GM21360 (cell line): ENCODE measurements around the gene WSCD1.

ENCODE experiments used
- ATAC-seq: cut with Tn5 transposase; IDR thresholded peaks from one replicate; pipeline ENCODE4 v1.9.1; 2021; ENCODE audit warnings: mild to moderate bottlenecking, moderate library complexity; ENCODE audit not compliant: unreplicated experiment

Gene WSCD1

DNA sequence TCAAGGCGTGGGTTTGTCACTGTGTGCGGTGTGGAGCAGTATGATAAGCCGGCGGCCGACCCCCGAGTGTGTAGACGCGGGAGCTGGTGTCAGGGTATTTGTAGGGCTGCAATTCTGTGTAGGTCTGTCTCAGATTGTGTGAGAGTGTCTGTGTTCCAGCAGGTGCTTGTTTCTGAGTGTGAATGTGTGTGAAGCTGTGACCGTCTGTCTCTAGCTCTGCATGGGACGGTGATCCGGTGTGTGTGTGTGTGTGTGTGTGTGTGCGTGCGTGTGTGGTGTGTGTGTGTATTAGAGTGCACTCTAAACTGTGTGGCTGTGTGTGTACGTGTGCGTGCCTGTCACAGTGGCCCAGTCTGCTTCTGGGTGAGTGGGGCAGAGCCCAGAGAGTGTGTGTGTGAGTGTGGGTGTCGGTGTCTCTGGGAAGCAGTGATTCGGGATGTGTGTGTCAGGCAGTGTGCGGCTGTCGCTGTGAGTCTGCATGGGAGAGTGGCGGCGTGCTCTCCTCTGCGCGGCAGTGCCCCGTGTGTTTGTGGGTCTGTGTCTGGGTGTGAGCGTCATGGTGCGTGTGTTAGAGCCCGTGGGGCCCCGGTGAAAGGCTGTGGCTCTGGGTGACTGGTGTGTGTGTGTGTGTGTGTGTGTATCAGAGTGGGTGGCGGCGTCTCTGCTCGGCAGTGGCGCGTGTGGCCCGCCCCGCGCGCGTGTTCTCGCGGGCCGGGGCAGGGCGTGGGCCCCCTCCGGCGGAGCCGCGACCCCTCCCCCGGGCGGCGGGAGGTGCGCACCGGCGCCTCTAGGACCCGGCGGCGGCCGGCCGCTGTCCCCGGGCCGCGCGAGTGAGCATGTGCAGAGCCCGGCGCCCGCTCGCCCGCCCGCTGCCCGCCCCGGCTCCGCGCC lies at the start of gene WSCD1:
Gene WSCD1, plus strand, starts transcription at position 841 of the 891 bp plus-strand sequence. CDS start 10,280 bp downstream, outside the sequence.
- no peak for ATAC-seq

DNA sequence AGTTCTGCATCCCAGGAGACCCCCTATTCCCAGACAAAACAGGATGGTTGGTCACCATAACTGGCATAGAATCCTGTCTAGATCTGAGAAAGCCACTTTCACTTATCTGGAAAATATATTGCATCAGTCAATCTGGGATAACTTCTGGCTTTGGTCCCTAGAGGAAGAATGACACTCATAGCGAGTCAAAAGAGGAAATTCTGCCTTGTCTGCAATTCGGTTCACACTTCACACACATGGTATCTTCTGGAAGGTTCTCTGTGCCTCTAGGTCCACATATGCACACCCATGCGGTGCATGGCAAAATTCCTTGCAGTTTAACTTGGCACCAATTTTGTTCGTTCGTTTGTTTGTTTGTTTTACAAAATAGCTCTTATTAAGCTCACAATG lies 49.2 kb upstream of the WSCD1 start:
- ATAC-seq = no peak

DNA sequence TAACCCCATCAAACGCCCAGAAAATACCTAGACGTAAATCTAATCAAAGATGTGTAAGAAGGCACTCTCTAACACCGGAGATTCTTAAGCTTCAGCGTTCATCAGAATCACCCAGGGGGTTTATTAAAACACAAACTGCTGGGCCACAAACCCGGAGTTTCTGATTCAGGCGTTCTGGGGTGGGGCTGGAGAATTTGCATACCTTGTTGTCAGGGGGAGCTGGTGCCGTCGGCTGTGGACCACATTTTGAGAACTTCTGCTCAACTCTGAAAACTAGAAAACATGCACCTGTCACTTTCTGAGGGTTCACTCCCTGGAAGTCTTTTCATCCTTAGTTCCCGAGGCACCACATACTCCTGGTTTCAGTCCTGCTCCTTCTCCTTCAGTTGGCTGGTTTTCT lies 48.6 kb upstream of the WSCD1 start:
- no peak for ATAC-seq

DNA sequence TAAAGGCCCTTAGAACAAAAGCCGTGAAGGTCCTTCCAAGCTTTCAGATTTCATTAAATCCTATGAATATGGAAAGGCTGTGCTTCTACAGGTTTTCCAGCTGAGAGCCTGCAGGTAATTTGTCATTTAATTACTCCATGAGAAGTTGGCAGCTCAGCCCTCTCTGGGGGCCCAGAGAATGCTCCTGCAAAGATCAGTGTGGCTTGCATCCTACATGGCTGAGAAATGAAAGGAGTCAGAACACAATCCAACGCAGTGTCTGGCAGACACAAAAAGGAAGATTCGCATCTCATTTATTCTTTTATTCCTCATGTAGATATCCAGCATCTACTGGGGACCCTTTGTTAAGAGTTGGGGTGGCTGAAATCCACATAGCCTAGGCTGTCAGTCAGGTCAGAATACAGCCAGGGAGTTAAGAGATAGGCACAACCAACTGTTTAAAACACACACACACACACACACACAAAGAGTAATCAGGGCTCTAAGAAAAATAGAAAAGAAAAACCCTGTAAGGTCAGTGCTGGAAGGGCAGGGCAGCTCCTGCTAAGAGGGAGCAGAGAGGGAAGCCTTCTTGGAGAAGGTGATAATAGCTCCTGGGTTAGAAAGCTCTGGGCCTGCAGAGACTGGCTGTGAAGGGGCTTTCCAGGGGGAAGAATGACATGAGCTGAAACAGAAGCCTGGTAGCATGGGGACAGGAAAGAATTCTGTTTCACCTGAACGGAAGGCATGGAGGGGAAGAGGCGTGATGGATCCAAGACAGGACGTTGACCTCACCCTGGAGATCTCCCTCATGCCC lies 46.9 kb upstream of the WSCD1 start:
- no peak for ATAC-seq

DNA sequence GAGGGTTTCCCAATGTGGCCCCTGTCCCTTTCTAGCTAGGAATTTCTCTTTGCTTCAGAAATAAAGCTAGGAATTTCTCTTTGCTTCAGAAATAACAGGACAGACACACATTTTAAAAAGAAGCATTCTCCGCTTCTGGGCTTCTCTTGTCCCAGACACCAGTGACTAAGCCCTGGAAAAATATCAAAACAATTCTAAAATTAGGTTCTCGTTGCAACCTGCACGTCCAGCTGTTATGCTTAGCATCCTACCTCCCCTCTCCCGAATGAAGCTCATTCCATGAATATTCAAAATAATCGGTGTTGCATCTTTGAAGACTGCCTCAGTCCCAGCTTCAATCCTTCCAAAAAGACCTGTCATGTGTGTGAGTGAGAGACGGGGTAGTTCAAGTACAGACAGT lies 45.6 kb upstream of the WSCD1 start:
- ATAC-seq = no peak

DNA sequence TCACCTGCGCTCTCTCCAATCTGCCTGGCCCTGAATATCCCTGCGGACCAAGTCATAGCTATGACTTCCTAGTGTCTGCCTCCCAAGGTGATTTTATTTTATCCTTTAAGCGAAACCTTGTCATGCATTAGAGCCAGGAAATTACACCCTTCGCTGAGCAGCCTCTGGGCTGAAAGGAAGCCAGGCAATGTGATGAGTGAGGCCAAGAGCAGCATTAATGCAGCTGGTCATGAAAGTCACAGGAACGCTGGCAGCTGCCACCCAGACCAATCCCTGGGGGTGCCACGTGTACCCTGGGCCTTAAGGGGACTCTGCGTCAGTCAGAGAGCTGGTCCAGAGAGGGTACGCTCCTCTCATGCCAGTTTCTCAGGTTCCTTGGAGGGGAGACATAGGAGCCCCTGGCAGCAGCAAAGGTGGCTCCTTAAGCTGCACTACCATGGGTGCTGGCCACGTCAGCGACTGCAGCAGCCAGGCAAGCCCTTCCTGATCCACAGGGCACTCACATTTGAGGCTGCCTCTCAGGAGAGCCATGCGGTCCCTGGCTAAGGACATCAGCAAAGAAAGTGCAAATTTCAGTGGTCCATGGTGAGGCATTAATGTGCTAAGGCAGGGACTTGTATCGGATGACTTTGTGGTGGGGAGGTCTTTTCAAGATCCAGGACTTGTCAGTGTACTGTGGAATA lies 42.7 kb upstream of the WSCD1 start:
- no peak for ATAC-seq

DNA sequence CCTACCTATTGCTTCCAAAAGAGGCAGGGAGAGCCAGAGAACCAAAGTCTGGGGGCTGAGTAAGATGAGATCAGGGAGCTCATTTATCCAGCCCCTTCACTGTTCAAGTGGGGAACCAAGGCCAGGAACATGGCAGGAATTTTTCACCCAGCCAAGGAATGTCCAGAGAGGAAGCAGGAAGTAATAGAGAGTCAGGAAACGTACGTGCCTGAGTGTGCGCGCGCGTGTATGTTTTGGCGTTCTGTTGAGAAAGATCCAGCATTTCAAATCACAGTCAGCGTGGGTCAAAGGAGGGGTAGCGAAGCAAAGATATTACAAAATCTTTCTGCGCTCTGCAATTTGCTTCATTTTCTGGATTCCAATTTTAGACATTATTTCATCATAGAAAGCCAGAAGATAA lies 41.9 kb upstream of the WSCD1 start:
- ATAC-seq = no peak

DNA sequence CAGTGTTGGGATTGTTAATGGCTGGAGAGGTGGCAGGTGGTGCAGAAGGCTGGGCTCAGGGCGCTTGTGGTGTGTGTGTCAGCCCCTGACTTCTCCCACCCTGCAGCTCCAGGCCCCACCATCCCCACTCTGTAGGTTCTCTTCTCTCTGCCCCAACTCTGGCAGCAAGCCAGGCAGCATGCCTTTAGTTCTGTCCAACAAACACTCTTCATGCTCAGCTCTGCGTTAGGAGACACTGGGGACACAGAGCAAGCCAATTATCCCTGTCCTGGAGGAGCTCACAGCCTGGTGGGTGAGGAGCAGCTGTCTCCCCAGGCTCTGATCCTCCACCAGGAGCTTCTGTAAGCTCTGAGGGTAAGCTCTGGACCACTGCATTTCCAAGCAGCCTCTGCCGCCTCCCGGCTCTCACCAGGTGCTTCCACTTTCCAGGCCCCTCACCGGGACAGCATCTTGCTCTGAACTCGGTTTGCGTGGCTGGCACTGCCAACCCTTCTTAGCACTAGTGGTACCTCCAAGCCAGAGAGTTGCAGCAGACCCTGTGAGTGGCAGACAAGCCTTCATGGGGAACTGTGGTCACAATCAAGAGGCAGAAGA lies 34.3 kb upstream of the WSCD1 start:
- no peak for ATAC-seq

DNA sequence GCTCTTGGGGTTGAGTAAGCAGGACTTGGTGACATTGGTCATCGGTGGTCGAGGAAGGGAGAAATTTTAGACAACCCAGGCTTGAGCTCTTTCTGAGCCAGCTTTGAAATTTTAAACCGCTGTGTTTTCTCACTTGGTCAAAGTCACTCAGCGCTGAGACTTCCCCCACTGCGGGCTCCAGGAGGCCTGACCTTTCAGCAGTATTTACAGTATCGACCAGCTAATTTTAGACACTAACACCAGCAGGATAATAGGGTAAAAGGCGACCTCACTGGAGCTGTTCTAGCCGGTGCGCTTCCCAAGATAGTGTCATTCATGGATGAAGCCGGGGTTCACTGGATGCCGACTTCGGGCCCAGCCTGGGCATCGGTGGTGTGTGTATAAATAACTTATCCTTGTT lies 29.7 kb upstream of the WSCD1 start:
- ATAC-seq = no peak

DNA sequence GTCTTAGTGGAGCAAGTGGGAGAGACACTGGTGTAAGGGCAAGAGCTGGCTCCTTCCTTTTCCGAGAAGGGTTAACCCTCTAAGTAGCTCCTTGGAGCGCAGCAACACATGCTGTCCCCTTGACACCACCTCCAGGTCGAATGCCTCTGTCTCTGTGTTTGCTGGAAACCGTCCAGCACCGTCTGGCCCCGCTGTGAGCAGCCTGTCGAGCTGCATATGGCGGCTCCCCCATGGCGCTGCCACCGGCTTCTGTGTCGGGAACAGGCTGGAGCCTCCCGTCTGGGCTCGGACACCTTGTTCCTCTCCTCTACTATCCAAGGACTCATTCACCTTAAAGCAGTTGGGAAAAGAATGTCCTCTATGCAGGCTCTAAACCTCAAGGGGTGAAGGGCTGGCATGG lies 28.9 kb upstream of the WSCD1 start:
- no peak for ATAC-seq

DNA sequence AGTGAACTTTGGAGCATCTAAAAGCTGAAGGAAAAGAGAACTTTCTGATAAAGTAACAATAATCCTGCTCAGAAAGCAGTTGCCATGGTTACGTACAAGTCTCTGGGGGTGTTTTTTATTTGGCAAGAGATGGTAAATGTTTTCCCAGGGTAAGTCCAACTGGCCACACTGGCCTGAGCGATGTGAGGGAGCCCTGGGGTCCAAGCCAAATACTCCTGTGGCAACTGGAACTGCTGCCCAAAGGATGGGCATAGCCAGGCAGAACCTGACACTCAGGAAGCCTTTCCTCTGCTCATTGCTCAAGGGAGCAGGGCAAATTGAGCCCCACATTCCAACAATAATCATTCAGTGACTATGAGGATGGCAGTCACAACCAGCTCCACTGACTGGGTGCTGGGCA lies 26.8 kb upstream of the WSCD1 start:
- ATAC-seq = no peak

DNA sequence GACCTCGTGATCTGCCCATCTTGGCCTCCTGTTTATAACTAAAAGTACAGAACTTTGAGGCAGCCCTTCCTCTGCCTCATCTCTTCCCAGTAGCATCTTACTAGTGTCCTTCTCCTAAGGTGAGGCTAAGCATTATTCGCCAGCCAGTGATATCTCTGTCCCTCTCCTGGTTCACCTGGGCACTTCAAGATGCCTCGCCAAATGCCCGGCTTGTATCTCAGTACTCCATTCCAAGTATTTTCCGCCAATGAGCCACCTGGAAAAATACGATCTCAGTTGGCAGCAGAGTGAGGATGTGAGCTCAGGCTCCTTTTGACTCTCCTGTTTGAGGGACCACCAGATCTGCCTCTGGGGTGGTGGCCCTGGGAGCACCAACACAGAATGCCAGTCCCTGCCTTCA lies 25.9 kb upstream of the WSCD1 start:
- ATAC-seq = no peak

DNA sequence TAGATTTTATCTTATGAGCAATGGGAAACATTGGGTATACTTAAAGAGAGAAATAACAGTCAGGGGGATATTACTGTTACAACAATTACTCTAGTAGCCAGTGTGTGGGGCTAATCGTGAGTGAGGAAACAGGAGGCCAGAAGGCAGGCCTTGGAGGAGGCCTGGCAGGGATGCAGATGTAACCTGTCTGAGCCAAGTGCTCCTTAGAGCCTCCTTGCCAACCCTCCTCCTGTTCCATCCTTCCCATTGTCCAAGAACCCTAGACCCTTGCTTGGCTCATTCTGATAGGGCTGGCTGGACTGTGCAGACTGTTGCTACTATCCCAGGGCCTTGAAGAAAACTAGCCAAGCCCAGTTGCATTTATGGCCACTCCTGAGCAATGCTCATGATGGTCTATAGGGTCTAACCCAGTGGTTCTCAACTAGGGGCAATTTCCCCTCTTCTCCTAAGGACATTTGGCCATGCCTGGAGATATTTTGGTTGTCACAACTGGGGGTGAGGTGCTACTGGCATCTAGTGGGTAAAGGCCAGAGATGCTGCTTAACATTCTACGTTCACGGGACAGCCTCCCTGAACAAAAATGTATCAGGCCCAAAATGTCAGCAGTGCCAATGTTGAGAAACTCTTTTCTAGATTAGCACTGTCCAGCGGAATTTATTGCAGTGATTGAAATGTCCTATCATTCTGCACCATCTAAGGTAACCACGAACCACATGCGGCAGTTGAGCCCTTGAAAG lies 24.4 kb upstream of the WSCD1 start:
- ATAC-seq = no peak

DNA sequence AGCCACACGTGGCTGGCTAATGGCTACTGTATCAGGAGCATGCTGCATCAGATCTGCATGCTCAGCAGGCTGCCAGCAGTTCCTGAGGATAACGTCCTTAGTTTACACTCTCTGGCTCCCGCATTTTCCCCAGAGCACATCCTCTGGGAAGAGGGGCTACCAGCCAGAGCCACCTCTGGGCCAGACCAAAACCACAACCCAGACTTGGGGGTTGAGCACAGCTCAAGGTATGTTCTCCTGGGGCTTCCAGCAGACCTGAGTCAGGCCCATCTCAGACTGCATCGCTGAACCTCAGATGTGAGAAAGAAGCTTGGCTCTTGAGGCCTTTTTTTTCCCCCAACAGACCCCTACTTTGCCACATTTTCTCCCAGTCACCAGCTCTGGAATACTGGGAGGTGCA lies 23.7 kb upstream of the WSCD1 start:
- no peak for ATAC-seq

DNA sequence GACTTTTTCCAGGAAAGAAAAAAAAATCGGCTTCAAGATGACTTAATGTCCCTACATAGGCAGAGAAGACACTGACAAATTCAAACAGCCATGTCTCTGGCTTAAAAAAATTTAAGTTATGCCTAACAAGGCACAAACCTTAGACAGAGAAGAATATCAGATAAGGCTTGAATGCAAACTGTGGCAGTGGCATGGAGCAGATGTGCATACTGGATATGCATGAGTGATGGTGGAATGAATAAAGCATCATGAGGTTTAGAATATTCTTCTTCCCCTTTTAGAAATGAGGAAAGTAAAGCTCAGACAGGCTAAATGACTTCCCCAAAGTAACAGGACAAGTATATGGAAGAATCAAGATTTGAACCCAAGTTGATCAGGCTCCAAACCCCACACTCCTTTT lies 23.2 kb upstream of the WSCD1 start:
- ATAC-seq = no peak

DNA sequence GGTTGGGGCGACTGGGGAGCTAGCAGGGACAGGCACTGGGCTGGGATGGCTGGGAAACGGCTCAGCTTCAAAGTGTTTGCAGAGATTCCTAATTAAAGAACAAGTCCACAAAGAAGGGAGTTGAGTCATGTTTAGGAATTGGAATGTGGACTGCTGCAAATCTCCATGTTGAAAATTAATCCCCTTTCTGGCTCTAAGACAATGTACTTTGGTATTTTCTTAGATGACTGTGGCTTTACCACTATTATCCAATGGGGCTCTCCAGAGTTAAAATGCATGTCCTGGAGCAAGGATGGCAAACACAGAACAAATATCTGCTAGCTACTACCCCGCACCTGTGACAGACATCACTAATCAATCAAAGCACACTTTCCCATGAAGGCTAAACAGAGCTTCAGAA lies 22.2 kb upstream of the WSCD1 start:
- no peak for ATAC-seq

DNA sequence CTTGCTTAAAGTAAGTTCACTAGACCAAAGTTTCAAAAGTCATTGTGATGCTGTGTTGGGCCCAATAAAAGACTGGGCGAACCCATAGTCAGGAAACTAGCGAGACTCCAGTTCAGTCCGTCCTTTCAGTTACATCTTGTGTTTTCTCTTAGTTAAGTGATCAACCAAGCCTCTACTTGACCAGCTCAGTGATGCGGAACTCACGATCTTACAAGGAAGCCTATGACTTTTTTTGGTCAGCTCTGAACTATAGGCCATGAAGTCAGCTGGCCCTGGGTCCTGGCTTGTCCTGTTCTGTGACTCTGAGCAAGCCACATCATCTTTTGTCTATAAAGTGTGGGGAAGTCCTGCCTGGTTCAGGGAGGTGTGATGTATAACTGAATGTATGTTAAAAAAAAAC lies 21.7 kb upstream of the WSCD1 start:
- no peak for ATAC-seq

DNA sequence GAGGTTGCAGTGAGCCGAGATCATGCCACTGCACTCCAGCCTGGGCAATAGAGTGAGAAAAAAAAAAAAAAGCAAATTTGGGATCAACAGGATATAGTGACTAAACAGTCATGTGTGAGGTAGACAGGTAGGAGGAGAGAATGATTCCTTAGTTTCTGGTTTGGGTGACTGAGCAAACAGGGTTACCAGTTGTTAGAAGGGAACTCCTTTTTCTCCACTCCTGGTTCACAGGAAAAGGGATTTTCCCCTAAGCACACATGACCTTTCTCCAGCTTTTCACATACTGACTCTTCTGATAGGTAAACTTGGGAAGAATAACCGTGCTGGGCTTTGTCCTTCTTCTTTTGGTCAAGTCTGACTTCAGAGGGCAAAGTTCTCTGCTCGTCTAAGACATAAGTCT lies 17.3 kb upstream of the WSCD1 start:
- no peak for ATAC-seq

DNA sequence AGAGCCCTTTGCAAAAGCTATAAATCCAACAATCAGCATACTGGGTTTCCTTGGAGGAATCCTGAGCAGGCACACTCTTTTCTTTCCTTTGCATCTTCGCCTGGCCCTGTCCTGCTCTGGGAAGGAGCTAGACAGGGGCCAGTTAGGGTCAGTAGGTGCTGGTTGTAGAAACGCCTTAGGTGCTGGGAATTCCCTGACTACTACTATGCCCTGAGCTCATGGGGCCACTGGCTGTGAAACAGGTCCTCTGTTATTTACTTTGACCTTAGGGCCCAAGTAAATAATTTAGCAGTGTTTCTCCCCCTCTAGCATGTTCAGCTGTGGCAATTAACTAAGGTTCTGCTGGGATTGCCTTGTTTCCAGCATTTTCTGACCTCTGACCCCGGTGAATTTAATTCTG lies 15.8 kb upstream of the WSCD1 start:
- ATAC-seq = no peak

DNA sequence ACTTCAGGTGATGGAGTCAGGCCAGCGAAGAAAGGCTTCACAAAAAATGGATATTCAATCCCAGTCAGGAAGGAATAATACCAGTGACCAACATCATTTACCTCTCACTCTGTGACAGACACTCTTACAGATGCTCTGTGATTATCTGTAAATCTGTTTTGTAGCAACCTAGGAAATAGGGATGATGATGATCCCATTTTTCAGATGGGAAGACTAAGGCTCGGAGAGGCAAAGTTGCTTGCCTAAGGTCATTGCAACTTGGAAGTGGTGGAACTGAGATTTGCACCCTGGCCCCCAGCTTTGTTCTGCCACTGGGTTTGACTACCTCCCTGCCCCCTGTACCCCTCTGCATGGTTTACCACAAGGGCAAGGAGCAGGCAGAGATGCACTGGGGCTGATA lies 14.1 kb upstream of the WSCD1 start:
- no peak for ATAC-seq

DNA sequence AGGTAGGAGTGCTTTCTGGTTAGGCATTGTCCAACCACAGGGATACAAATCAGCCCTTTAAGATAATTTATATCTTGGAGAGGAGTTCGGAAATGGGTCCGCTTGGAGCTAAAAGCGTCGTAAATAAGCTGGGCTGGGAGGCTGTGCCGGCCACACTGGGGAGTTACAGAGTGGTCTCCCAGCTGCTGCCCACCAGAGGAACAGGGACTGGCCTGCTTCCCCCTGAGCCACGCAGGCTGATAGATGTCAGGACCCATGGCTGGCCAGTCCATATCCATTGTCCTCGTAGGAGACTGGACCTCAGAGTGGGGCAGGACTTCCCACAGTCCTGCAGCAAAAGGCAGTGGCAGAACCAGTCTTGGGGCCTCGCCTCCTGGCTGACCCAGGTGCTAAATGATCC lies 12.6 kb upstream of the WSCD1 start:
- no peak for ATAC-seq
